UCSD-AML1 (cell line): ENCODE data around the gene ACTN2.

Experiments used
- DNase-seq: peaks from one replicate; lab custom pipeline; 2025; ENCODE audit not compliant: unreplicated experiment; lab: John Stamatoyannopoulos, UW

ACTN2 gene

GRCh38 chr1:236734141-236734765, 48.0 kb downstream of the ACTN2 start:
- no peak for DNase-seq

- no peak for DNase-seq
These were observed 50.5 kb downstream of the ACTN2 start for GRCh38 chr1:236736761-236737160.

GRCh38 chr1:236741753-236742152, 55.5 kb downstream of the ACTN2 start:
- no peak for DNase-seq

GRCh38 chr1:236742421-236743160, 56.3 kb downstream of the ACTN2 start:
- DNase-seq: no peak

GRCh38 chr1:236744533-236744932, 58.2 kb downstream of the ACTN2 start:
- no peak for DNase-seq

- DNase-seq: no peak
These were observed 60.5 kb downstream of the ACTN2 start for GRCh38 chr1:236746785-236747184.

- DNase-seq: no peak
These were observed 61.1 kb downstream of the ACTN2 start for GRCh38 chr1:236747311-236747985.

- no peak for DNase-seq
These were observed 62.1 kb downstream of the ACTN2 start for GRCh38 chr1:236748268-236748870.

- no peak for DNase-seq
These were observed 64.6 kb downstream of the ACTN2 start for GRCh38 chr1:236750928-236751327.

- no peak for DNase-seq
These were observed 65.1 kb downstream of the ACTN2 start for GRCh38 chr1:236751385-236751784.

GRCh38 chr1:236751935-236752334, 65.6 kb downstream of the ACTN2 start:
- no peak for DNase-seq

- DNase-seq: peak; percentile 21
These were observed 67.2 kb downstream of the ACTN2 start for GRCh38 chr1:236753516-236753915.

- DNase-seq: no peak
These were observed 67.7 kb downstream of the ACTN2 start for GRCh38 chr1:236753964-236754363.

- no peak for DNase-seq
These were observed 68.4 kb downstream of the ACTN2 start for GRCh38 chr1:236754525-236755210.

GRCh38 chr1:236757640-236758039, 71.3 kb downstream of the ACTN2 start:
- DNase-seq: no peak

GRCh38 chr1:236759252-236759859, 73.1 kb downstream of the ACTN2 start:
- DNase-seq: no peak

GRCh38 chr1:236760480-236760879, 74.2 kb downstream of the ACTN2 start:
- no peak for DNase-seq

- DNase-seq: no peak
These were observed 74.7 kb downstream of the ACTN2 start for GRCh38 chr1:236760986-236761385.

- no peak for DNase-seq
These were observed 75.3 kb downstream of the ACTN2 start for GRCh38 chr1:236761397-236762132.

- DNase-seq: no peak
These were observed 76.1 kb downstream of the ACTN2 start for GRCh38 chr1:236762410-236762809.
